Fibroblast of lung (primary cell): ENCODE results near the gene TPRKB.

Experiments used
- EZH2 ChIP-seq: IDR thresholded peaks from 2 replicates; pipeline ENCODE4 v1.5.1; 2012; ENCODE audit warnings: low read length, control low read depth, mild to moderate bottlenecking; ENCODE audit errors: missing control alignments
- TF ChIP-seq, protein P1 (sequence below), 2 donors: IDR thresholded peaks in 1 of 2; conservative IDR thresholded peaks in 1 of 2; 1 replicate in 1 of 2; 2 replicates in 1 of 2; pipeline ENCODE4 v1.5.1; 2011 to 2012; ENCODE audit warnings: low read length in 2 of 2, control low read depth in 1 of 2, inconsistent platforms in 1 of 2, low read depth in 1 of 2, mild to moderate bottlenecking in 1 of 2

DNA sequence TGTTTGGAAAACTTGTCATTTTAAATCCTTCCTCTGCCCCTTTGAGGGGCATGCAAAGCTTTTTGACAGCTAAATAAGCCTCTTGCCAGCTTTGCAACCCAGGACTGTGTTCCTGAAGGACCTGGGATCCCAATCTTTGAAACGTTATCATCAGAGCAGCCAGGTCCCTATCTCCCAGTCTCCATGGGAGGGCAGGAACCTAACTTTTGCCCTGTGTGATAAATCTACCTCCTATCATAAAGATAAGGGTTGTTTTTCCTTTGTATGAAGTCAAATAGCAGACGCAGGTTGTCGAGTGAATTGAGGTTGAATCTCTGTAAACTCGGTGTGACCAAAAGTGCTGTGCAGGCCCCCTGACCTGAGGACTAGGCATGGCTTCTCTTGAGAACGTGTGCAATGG is 30.1 kb downstream of the TPRKB start:
- TF ChIP-seq, protein P1, sequence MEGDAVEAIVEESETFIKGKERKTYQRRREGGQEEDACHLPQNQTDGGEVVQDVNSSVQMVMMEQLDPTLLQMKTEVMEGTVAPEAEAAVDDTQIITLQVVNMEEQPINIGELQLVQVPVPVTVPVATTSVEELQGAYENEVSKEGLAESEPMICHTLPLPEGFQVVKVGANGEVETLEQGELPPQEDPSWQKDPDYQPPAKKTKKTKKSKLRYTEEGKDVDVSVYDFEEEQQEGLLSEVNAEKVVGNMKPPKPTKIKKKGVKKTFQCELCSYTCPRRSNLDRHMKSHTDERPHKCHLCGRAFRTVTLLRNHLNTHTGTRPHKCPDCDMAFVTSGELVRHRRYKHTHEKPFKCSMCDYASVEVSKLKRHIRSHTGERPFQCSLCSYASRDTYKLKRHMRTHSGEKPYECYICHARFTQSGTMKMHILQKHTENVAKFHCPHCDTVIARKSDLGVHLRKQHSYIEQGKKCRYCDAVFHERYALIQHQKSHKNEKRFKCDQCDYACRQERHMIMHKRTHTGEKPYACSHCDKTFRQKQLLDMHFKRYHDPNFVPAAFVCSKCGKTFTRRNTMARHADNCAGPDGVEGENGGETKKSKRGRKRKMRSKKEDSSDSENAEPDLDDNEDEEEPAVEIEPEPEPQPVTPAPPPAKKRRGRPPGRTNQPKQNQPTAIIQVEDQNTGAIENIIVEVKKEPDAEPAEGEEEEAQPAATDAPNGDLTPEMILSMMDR (conservative IDR thresholded peaks at IDR 0.05 in 1 of 2, IDR thresholded peaks at IDR 0.05 in 1 of 2; ENCODE audit: low read depth in 1 of 2, low read length in 2 of 2): no peak
- no peak for TF ChIP-seq EZH2
